Panc1 (cell line): Measurements from ENCODE around the gene ADAM22. TPM values are rescaled to one million over a fixed set of nuclear protein-coding genes. Genes with fewer than 3 reads are reported as not detected.
"Not testable (repeated sequence)": the region's sequence is repeated elsewhere in the genome, so short reads cannot be mapped to it uniquely, and the experiment has no call there.

ENCODE experiments used
- ATAC-seq: fragments of 200-7000 bp; cut with Tn5 transposase; 2 replicates; pipeline ENCODE4 v1.9.1; 2020; ENCODE audit warnings: mild to moderate bottlenecking, moderate library complexity
- BruUV-seq: library from RNA; stranded (reverse); fragments of 400-500 nt; replicated peaks from 2 replicates; lab custom pipeline; 2021; lab: Mats Ljungman, UMichigan
- CTCF ChIA-PET: fragments of 300-600 bp; sonication (Branson Sonifier 250); formaldehyde crosslinking; loops from one replicate; lab custom pipeline; 2022; ENCODE audit warnings: antibody characterized with exemption; lab: Charles Lee
- POLR2A ChIA-PET: fragments of 300-600 bp; sonication (Branson Sonifier 250); formaldehyde crosslinking; loops from one replicate; lab custom pipeline; 2022; ENCODE audit warnings: antibody characterized with exemption; lab: Charles Lee
- DNase-seq: peaks from one replicate; pipeline ENCODE4 v3.0.0-alpha.2; 2010; ENCODE audit warnings: low read depth, low spot score
- H3K27ac ChIP-seq: 2 replicates; pipeline ENCODE4 v1.5.1; 2011; ENCODE audit warnings: mild to moderate bottlenecking, low read length, inconsistent platforms
- H3K27me3 ChIP-seq: fragments of 200-500 bp; sonication (Bioruptor generic); 2 replicates; pipeline ENCODE4 v1.6.0; 2014; ENCODE audit warnings: low read length, inconsistent platforms; ENCODE audit not compliant: control insufficient read depth, insufficient read depth
- H3K36me3 ChIP-seq: fragments of 200-500 bp; sonication (Bioruptor generic); 2 replicates; pipeline ENCODE4 v1.5.1; 2014; ENCODE audit warnings: inconsistent platforms, mild to moderate bottlenecking, low read length, moderate library complexity; ENCODE audit not compliant: control insufficient read depth, insufficient read depth
- H3K4me1 ChIP-seq: 2 replicates; pipeline ENCODE4 v1.5.1; 2011; ENCODE audit warnings: inconsistent platforms, mild to moderate bottlenecking, low read length, moderate library complexity; ENCODE audit not compliant: control insufficient read depth, insufficient read depth
- H3K4me3 ChIP-seq, 2 experiments: 2 replicates each; pipeline ENCODE4 v1.5.1; 2011 to 2012; ENCODE audit warnings: low read depth in 2 of 2, low read length in 2 of 2, mild to moderate bottlenecking in 2 of 2, inconsistent platforms in 1 of 2, moderate library complexity in 1 of 2
- H3K9me3 ChIP-seq: fragments of 200-500 bp; sonication (Bioruptor generic); 2 replicates; pipeline ENCODE4 v1.5.1; 2014; ENCODE audit warnings: low read depth, mild to moderate bottlenecking, inconsistent platforms, low read length, moderate library complexity; ENCODE audit not compliant: control insufficient read depth, insufficient read depth
- POLR2AphosphoS5 ChIP-seq: IDR thresholded peaks from 2 replicates; pipeline ENCODE4 v1.6.1; 2012; ENCODE audit warnings: mild to moderate bottlenecking, low read depth, low read length, moderate library complexity
- SIN3A ChIP-seq: IDR thresholded peaks from 2 replicates; pipeline ENCODE4 v1.6.1; 2012; ENCODE audit warnings: low read depth, mild to moderate bottlenecking, low read length, moderate library complexity, borderline replicate concordance; ENCODE audit not compliant: insufficient read depth
- TCF7L2 ChIP-seq: IDR thresholded peaks from 2 replicates; pipeline ENCODE4 v1.6.1; 2011; ENCODE audit warnings: mild to moderate bottlenecking, low read depth, low read length, inconsistent platforms
- in situ Hi-C: cut with HindIII; loops from 2 replicates; pipeline ENCODE4 v1.10.0; 2016; ENCODE audit warnings: low sequenced_read_pairs, low pct_unique_long_range_greater_than_20kb
- intact Hi-C: fragments of 100-400 bp; cut with micrococcal nuclease; formaldehyde crosslinking; loops from one replicate; pipeline ENCODE4 v1.10.0; 2022; ENCODE audit not compliant: unreplicated experiment
- total RNA-seq: library from RNA; stranded (reverse); gene quantifications from one replicate; pipeline ENCODE4 v1.2.1, GENCODE V29; 2021; ENCODE audit not compliant: unreplicated experiment
- TF ChIP-seq, protein P1 (sequence below): fragments of 450-650 bp; IDR thresholded peaks from 2 replicates; pipeline ENCODE4 v1.5.1; 2017; ENCODE audit warnings: mild to moderate bottlenecking
- TF ChIP-seq, protein P2 (sequence below), 2 experiments: IDR thresholded peaks; 2 replicates each; pipeline ENCODE4 v1.6.1; 2011 to 2012; ENCODE audit warnings: low read depth in 2 of 2, control low read depth in 1 of 2, low read length in 1 of 2, mild to moderate bottlenecking in 1 of 2, moderate library complexity in 1 of 2; ENCODE audit not compliant: insufficient read depth in 1 of 2

Gene ADAM22
- total RNA-seq, 1 experiment from 2014 or later, result 4.2 TPM

GRCh38 chr7:88155756-88156155, 221.7 kb downstream of the ADAM22 start:
- DNase-seq (no peak), ATAC-seq (no peak)
- POLR2A ChIA-PET, result no interaction called here

GRCh38 chr7:88156356-88156755, 222.3 kb downstream of the ADAM22 start:
- DNase-seq (no peak), ATAC-seq (no peak)
- no peaks in the 10 kb centered on the region for H3K4me1 ChIP-seq
- H3K36me3 ChIP-seq, result no peaks in the 10 kb centered on the region; the same call in 1 of the 2 replicates
- no TSS peak for BruUV-seq
- POLR2A ChIA-PET, result no interaction called here
- CTCF ChIA-PET, result no interaction called here
- intact Hi-C loops, result no loop called here
- no peak overlapping the region for H3K4me3 ChIP-seq
- TF ChIP-seq, protein P1, sequence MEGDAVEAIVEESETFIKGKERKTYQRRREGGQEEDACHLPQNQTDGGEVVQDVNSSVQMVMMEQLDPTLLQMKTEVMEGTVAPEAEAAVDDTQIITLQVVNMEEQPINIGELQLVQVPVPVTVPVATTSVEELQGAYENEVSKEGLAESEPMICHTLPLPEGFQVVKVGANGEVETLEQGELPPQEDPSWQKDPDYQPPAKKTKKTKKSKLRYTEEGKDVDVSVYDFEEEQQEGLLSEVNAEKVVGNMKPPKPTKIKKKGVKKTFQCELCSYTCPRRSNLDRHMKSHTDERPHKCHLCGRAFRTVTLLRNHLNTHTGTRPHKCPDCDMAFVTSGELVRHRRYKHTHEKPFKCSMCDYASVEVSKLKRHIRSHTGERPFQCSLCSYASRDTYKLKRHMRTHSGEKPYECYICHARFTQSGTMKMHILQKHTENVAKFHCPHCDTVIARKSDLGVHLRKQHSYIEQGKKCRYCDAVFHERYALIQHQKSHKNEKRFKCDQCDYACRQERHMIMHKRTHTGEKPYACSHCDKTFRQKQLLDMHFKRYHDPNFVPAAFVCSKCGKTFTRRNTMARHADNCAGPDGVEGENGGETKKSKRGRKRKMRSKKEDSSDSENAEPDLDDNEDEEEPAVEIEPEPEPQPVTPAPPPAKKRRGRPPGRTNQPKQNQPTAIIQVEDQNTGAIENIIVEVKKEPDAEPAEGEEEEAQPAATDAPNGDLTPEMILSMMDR, result no peak
- TF ChIP-seq SIN3A (no peak), POLR2AphosphoS5 (no peak), TCF7L2 (no peak)
- TF ChIP-seq, protein P2, sequence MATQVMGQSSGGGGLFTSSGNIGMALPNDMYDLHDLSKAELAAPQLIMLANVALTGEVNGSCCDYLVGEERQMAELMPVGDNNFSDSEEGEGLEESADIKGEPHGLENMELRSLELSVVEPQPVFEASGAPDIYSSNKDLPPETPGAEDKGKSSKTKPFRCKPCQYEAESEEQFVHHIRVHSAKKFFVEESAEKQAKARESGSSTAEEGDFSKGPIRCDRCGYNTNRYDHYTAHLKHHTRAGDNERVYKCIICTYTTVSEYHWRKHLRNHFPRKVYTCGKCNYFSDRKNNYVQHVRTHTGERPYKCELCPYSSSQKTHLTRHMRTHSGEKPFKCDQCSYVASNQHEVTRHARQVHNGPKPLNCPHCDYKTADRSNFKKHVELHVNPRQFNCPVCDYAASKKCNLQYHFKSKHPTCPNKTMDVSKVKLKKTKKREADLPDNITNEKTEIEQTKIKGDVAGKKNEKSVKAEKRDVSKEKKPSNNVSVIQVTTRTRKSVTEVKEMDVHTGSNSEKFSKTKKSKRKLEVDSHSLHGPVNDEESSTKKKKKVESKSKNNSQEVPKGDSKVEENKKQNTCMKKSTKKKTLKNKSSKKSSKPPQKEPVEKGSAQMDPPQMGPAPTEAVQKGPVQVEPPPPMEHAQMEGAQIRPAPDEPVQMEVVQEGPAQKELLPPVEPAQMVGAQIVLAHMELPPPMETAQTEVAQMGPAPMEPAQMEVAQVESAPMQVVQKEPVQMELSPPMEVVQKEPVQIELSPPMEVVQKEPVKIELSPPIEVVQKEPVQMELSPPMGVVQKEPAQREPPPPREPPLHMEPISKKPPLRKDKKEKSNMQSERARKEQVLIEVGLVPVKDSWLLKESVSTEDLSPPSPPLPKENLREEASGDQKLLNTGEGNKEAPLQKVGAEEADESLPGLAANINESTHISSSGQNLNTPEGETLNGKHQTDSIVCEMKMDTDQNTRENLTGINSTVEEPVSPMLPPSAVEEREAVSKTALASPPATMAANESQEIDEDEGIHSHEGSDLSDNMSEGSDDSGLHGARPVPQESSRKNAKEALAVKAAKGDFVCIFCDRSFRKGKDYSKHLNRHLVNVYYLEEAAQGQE (IDR thresholded peaks at IDR 0.05; ENCODE audit: insufficient read depth in 1 of 2, low read depth in 2 of 2, low read length in 1 of 2), result no peak
- H3K27ac ChIP-seq, result no peak overlapping the region
- in situ Hi-C loops, result no loop called here
- no peaks in the 10 kb centered on the region for H3K9me3 ChIP-seq
- no peaks in the 10 kb centered on the region for H3K27me3 ChIP-seq

More at GRCh38 chr7:88155756-88156155, 221.7 kb downstream of the ADAM22 start:
- Histone ChIP-seq H3K27ac (no peak overlapping the region), H3K4me3 (no peak overlapping the region), H3K36me3 (no peaks in the 10 kb centered on the region; the same call in 1 of the 2 replicates), H3K27me3 (no peaks in the 10 kb centered on the region), H3K9me3 (no peaks in the 10 kb centered on the region), H3K4me1 (no peaks in the 10 kb centered on the region)
- TF ChIP-seq POLR2AphosphoS5 (no peak), SIN3A (no peak), TCF7L2 (no peak)
- TF ChIP-seq, protein P1, result no peak
- TF ChIP-seq, protein P2 (IDR thresholded peaks at IDR 0.05; ENCODE audit: insufficient read depth in 1 of 2, low read depth in 2 of 2, low read length in 1 of 2), result no peak
- intact Hi-C loops, result no loop called here
- in situ Hi-C loops, result no loop called here
- BruUV-seq, result no TSS peak
- CTCF ChIA-PET, result no interaction called here

- H3K36me3 ChIP-seq, BruUV-seq, H3K9me3 ChIP-seq, in situ Hi-C loops, H3K27ac ChIP-seq, H3K4me3 ChIP-seq, H3K4me1 ChIP-seq, CTCF ChIA-PET, POLR2A ChIA-PET, H3K27me3 ChIP-seq, ATAC-seq, DNase-seq: not testable (repeated sequence)
- intact Hi-C loops, result loop anchor here (10.0 kb wide), 1 partner anchor 365 kb away; no protein-coding TSS in a partner anchor
Measured at GRCh38 chr7:88159741-88160140, 225.7 kb downstream of the ADAM22 start.
